ENCODE measurements around the gene DNPEP. TPM values are rescaled to one million over a fixed set of nuclear protein-coding genes. Genes with fewer than 3 reads are reported as not detected.

Gene DNPEP
- total RNA-seq, 1 experiment from 2014 or later, result 60.9 TPM

DNA sequence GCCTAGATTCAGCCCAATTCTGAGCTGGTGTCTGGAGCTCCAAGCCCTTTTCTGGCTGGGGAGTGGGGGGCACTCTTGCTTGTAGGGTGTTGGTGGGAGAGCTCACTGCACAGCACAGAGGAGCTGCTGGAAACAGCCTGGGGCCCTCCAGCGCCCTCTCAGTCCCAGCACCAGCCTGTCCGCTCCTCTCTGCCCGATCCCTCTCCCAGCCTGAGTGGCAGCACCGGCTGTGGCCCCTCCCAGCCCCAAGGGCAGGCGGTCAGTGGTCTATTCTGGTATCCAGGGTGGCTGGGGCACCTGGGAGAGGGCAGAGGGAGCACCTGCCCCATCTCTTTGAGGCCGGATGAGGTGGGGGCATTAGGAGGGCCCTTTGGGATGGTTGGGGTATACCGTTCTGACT is 17.2 kb upstream of the DNPEP start:
- Histone ChIP-seq H3K27ac (ENCODE audit: insufficient read length, low read depth, low read length) (no peak overlapping the region), H3T11ph (ENCODE audit: low read length) (no peak overlapping the region), H2AK5ac (ENCODE audit: insufficient read length, low read length) (no peak overlapping the region), H4K91ac (ENCODE audit: insufficient read length, low read depth, low read length) (no peak overlapping the region), H2BK5ac (ENCODE audit: insufficient read length, low read length) (no peak overlapping the region), H3K27me3 (ENCODE audit: insufficient read depth, low read length) (no peaks in the 10 kb centered on the region), H3K9ac (ENCODE audit: extremely low read depth, insufficient read length, low read length) (no peak overlapping the region), H4K8ac (replicated peaks; ENCODE audit: insufficient read length, low read depth, low read length) (no peak overlapping the region), H2BK120ac (ENCODE audit: low read depth, low read length, poor library complexity, severe bottlenecking) (no peak overlapping the region), H3K56ac (ENCODE audit: insufficient read length, low read depth, low read length) (no peak overlapping the region), H3K14ac (ENCODE audit: insufficient read depth, low read length) (no peak overlapping the region), H3K23ac (ENCODE audit: insufficient read length, low read depth, low read length) (no peak overlapping the region), H2BK12ac (ENCODE audit: insufficient read length, low read depth, low read length) (no peak overlapping the region), H4K5ac (ENCODE audit: insufficient read length, low read depth, low read length) (no peak overlapping the region), H3K4me1 (ENCODE audit: insufficient read depth, low read length) (no peaks in the 10 kb centered on the region), H3K9me3 (ENCODE audit: control insufficient read depth, low read depth, low read length) (no peaks in the 10 kb centered on the region), H2AFZ (ENCODE audit: low read length) (no peak overlapping the region), H3K18ac (ENCODE audit: insufficient read length, low read depth, low read length) (no peak overlapping the region), H2BK15ac (ENCODE audit: low read depth, low read length) (no peak overlapping the region), H4K20me1 (ENCODE audit: control insufficient read depth, insufficient read depth, insufficient read length) (no peaks in the 10 kb centered on the region), H3K79me2 (ENCODE audit: insufficient read depth, low read length) (no peaks in the 10 kb centered on the region), H3K23me2 (ENCODE audit: insufficient read length, low read depth, low read length, poor library complexity, severe bottlenecking) (no peaks in the 10 kb centered on the region), H3K79me1 (ENCODE audit: insufficient read depth, low read depth, low read length, poor library complexity, severe bottlenecking) (no peaks in the 10 kb centered on the region), H2BK20ac (ENCODE audit: low read depth, low read length, poor library complexity, severe bottlenecking) (no peak overlapping the region), H3K4me2 (ENCODE audit: insufficient read depth, insufficient read length, low read length) (no peak overlapping the region), H3K4ac (ENCODE audit: low read depth, low read length) (no peak overlapping the region)
- no peaks in the 10 kb centered on the region for H3K36me3 Mint-ChIP-seq (ENCODE audit: insufficient read depth in 1 of 3, low read depth in 3 of 3)
- peaks cover 10% of the 10 kb centered on the region for H3K27me3 Mint-ChIP-seq (ENCODE audit: low read depth)
- H3K4me3 Mint-ChIP-seq, result no peak overlapping the region
- H3K4me1 Mint-ChIP-seq, result peaks cover 24 to 39% of the 10 kb centered on the region in 2 experiments
- TF ChIP-seq, protein P1, sequence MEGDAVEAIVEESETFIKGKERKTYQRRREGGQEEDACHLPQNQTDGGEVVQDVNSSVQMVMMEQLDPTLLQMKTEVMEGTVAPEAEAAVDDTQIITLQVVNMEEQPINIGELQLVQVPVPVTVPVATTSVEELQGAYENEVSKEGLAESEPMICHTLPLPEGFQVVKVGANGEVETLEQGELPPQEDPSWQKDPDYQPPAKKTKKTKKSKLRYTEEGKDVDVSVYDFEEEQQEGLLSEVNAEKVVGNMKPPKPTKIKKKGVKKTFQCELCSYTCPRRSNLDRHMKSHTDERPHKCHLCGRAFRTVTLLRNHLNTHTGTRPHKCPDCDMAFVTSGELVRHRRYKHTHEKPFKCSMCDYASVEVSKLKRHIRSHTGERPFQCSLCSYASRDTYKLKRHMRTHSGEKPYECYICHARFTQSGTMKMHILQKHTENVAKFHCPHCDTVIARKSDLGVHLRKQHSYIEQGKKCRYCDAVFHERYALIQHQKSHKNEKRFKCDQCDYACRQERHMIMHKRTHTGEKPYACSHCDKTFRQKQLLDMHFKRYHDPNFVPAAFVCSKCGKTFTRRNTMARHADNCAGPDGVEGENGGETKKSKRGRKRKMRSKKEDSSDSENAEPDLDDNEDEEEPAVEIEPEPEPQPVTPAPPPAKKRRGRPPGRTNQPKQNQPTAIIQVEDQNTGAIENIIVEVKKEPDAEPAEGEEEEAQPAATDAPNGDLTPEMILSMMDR (conservative IDR thresholded peaks at IDR 0.05), result no peak
- no CpG with 5 or more reads among the region's 7 CpGs for WGBS (ENCODE audit: extremely low coverage, insufficient read length, low lambda C conversion rate)
- no peaks in the 10 kb centered on the region; a peak in 1 of 5 replicates for H3K9me3 Mint-ChIP-seq
- H3K27ac Mint-ChIP-seq, result peak overlapping the region in 2 of 3 experiments; percentile 30 to 91; a peak in 1 of 7 replicates
- peak; percentile 82 for DNase-seq
